ENCODE measurements around the gene PRTN3. TPM values are rescaled to one million over a fixed set of nuclear protein-coding genes. Genes with fewer than 3 reads are reported as not detected.

PRTN3 gene
- total RNA-seq, 6 donors from 2014 or later: 1.1 to 9.4 TPM; not detected in 4

GRCh38 chr19:803686-804418, 36.9 kb upstream of the PRTN3 start:
- Histone ChIP-seq H3K4me1 (peaks cover 45 to 63% (median 49%) of the 10 kb centered on the region in 4 donors), H3K27ac (no peak overlapping the region), H3K27me3 (no peaks in the 10 kb centered on the region), H3K4me3 (no peak overlapping the region), H3K9me3 (no peaks in the 10 kb centered on the region), H3K36me3 (peaks cover 53 to 96% (median 74%) of the 10 kb centered on the region in 4 donors)
- no peak for TF ChIP-seq CTCF (IDR thresholded peaks at IDR 0.05)
- no peak for TF ChIP-seq POLR2AphosphoS5 (IDR thresholded peaks at IDR 0.05)
- TF ChIP-seq POLR2A (IDR thresholded peaks at IDR 0.05): no peak
- TF ChIP-seq EP300 (IDR thresholded peaks at IDR 0.05): no peak
- ATAC-seq (ENCODE audit: low FRiP score in 2 of 2) (no peak), DNase-seq (no peak)
- WGBS, 2 donors: 84 to 85% methylated on average over 16 to 30 of the region's 31 CpGs

GRCh38 chr19:804419-805165, 36.2 kb upstream of the PRTN3 start:
- TF ChIP-seq POLR2AphosphoS5 (IDR thresholded peaks at IDR 0.05) (no peak), CTCF (IDR thresholded peaks at IDR 0.05) (no peak), POLR2A (IDR thresholded peaks at IDR 0.05) (no peak), EP300 (IDR thresholded peaks at IDR 0.05) (no peak)
- ATAC-seq (ENCODE audit: low FRiP score in 2 of 2) (no peak), DNase-seq (peak in 1 of 2 donors; percentile 81)
- peaks cover 61 to 97% (median 80%) of the 10 kb centered on the region in 4 donors for H3K36me3 ChIP-seq
- WGBS, 2 donors: 93 to 100% methylated on average over 9 to 35 of the region's 53 CpGs
- H3K27me3 ChIP-seq: no peaks in the 10 kb centered on the region
- peaks cover 38 to 55% (median 42%) of the 10 kb centered on the region in 4 donors for H3K4me1 ChIP-seq
- no peak overlapping the region for H3K4me3 ChIP-seq
- no peak overlapping the region for H3K27ac ChIP-seq
- H3K9me3 ChIP-seq: no peaks in the 10 kb centered on the region

GRCh38 chr19:805166-805551, 35.6 kb upstream of the PRTN3 start:
- DNase-seq (peak in 1 of 2 donors; percentile 86), ATAC-seq (ENCODE audit: low FRiP score in 2 of 2) (no peak)
- peaks cover 32 to 50% (median 36%) of the 10 kb centered on the region in 4 donors for H3K4me1 ChIP-seq
- no peak overlapping the region for H3K4me3 ChIP-seq
- no peaks in the 10 kb centered on the region for H3K27me3 ChIP-seq
- H3K36me3 ChIP-seq: peaks cover 65 to 97% (median 82%) of the 10 kb centered on the region in 4 donors
- H3K9me3 ChIP-seq: no peaks in the 10 kb centered on the region
- 71 to 93% methylated on average over 23 to 30 of the region's 33 CpGs for WGBS, 2 donors
- TF ChIP-seq CTCF (IDR thresholded peaks at IDR 0.05) (peak in 1 of 6 experiments; percentile 51), POLR2AphosphoS5 (IDR thresholded peaks at IDR 0.05) (no peak), POLR2A (IDR thresholded peaks at IDR 0.05) (no peak), EP300 (IDR thresholded peaks at IDR 0.05) (no peak)
- no peak overlapping the region for H3K27ac ChIP-seq

- 92 to 94% methylated on average over 67 to 80 of the region's 93 CpGs for WGBS, 2 donors
- Histone ChIP-seq H3K4me1 (peaks cover 25 to 43% (median 29%) of the 10 kb centered on the region in 4 donors), H3K36me3 (peaks cover 73 to 97% (median 86%) of the 10 kb centered on the region in 4 donors), H3K27ac (no peak overlapping the region), H3K4me3 (no peak overlapping the region), H3K9me3 (no peaks in the 10 kb centered on the region), H3K27me3 (no peaks in the 10 kb centered on the region)
- DNase-seq: peak in 1 of 2 donors; percentile 84
- TF ChIP-seq POLR2A (IDR thresholded peaks at IDR 0.05): no peak
- no peak for TF ChIP-seq CTCF (IDR thresholded peaks at IDR 0.05)
- no peak for TF ChIP-seq POLR2AphosphoS5 (IDR thresholded peaks at IDR 0.05)
- no peak for TF ChIP-seq EP300 (IDR thresholded peaks at IDR 0.05)
- no peak for ATAC-seq (ENCODE audit: low FRiP score in 2 of 2)
These were observed 34.9 kb upstream of the PRTN3 start for GRCh38 chr19:805600-806550.

Data from upper lobe of left lung (tissue), 6 donors.